ENCODE measurements around the gene SINHCAF. TPM values are rescaled to one million over a fixed set of nuclear protein-coding genes. Genes with fewer than 3 reads are reported as not detected.

SINHCAF gene
- total and polyA plus RNA-seq, 2 experiments from 2014 or later: 66.2 to 122 TPM

GRCh38 chr12:31315784-31316465, 10.0 kb downstream of the SINHCAF start:
- Histone ChIP-seq H3K9me2 (replicated peaks; ENCODE audit: insufficient read depth) (no peaks in the 10 kb centered on the region), H3K4me1 (ENCODE audit: insufficient read depth) (peaks cover 33% of the 10 kb centered on the region), H3K4me3 (no peak overlapping the region), H3K27ac (peak overlapping the region; percentile 5), H3K27me3 (no peaks in the 10 kb centered on the region), H3K36me3 (replicated peaks; ENCODE audit: insufficient read depth, low read depth) (no peaks in the 10 kb centered on the region), H3K9me3 (ENCODE audit: low read depth) (no peaks in the 10 kb centered on the region), H3K4me2 (peak overlapping the region; percentile 9), H2AFZ (no peak overlapping the region), H3K79me2 (peaks cover 100% of the 10 kb centered on the region), H4K20me1 (ENCODE audit: insufficient read depth, poor library complexity, severe bottlenecking) (peaks cover 50% of the 10 kb centered on the region)
- DNase-seq (ENCODE audit: low spot score): no peak
- 69% methylated on average over 7 of the region's 7 CpGs for WGBS (ENCODE audit: low lambda C conversion rate, missing lambda C conversion rate)
- TF ChIP-seq EZH2 (IDR thresholded peaks at IDR 0.05; ENCODE audit: borderline replicate concordance): no peak
- no peak for TF ChIP-seq CTCF (IDR thresholded peaks at IDR 0.05; ENCODE audit: poor library complexity)
- no peak for TF ChIP-seq EZH2phosphoT487 (IDR thresholded peaks at IDR 0.05; ENCODE audit: low read depth, severe bottlenecking, unreplicated experiment)

DNA sequence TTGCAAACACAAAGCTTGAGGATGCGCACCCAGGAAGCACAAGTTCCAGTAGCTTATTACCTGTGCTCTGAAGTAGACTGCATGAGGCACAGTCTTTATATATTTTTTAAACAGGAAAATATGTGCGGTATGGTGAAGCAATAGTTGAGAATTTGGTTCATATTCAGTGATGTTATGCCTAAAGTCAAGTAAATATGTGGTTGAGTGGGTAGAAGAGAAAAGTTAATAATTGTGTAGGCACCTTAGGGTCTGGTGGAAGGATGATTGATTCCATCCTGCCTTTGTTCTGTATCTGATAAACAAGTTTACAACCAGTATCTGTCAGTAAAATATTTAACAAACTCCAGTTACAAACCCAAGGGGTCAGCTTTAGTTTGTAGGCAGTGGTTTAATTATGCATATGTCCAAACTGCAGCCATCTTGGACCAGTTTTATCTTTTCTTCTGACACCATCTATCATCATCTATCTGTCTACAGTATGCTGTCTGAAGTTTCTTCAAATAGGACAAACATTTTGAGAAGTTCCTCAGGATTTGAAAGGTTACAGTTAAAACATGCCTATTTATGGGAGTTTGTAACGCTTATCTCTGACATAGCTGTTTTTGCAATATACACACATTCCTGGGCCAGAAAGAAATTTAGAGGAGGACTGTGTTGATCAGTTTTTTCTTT, 10.8 kb downstream of the SINHCAF start:
- Histone ChIP-seq H3K9me3 (ENCODE audit: low read depth) (no peaks in the 10 kb centered on the region), H3K4me2 (peak overlapping the region; percentile 9), H3K4me3 (no peak overlapping the region), H3K9me2 (replicated peaks; ENCODE audit: insufficient read depth) (no peaks in the 10 kb centered on the region), H3K36me3 (replicated peaks; ENCODE audit: insufficient read depth, low read depth) (no peaks in the 10 kb centered on the region), H4K20me1 (ENCODE audit: insufficient read depth, poor library complexity, severe bottlenecking) (peaks cover 43% of the 10 kb centered on the region), H3K27me3 (no peaks in the 10 kb centered on the region), H3K79me2 (peaks cover 100% of the 10 kb centered on the region), H3K4me1 (ENCODE audit: insufficient read depth) (peaks cover 26% of the 10 kb centered on the region), H2AFZ (no peak overlapping the region), H3K27ac (peak overlapping the region; percentile 5)
- no peak for DNase-seq (ENCODE audit: low spot score)
- WGBS (ENCODE audit: low lambda C conversion rate, missing lambda C conversion rate): 71% methylated on average over 3 of the region's 3 CpGs
- no peak for TF ChIP-seq EZH2phosphoT487 (IDR thresholded peaks at IDR 0.05; ENCODE audit: low read depth, severe bottlenecking, unreplicated experiment)
- TF ChIP-seq EZH2 (IDR thresholded peaks at IDR 0.05; ENCODE audit: borderline replicate concordance): no peak
- no peak for TF ChIP-seq CTCF (IDR thresholded peaks at IDR 0.05; ENCODE audit: poor library complexity)

DNA sequence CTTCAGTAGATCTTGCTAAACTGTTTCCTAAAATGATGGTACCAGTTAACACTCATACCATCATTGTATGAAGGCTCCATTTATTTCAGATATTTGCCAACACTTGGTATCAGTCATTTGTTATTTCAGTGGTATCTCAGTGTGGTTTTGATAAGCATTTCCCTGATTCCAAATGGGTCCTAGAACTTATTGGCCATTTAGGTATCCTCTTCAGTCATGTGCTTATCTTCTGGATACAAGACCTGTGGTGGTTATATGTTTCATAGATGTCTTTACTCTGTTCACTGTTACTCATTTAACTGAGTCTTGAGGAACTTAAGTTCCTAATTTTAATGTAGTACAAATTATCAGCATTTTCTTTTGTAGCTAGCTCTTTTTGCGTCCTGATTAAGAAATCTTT, 13.5 kb downstream of the SINHCAF start:
- H3K9me3 ChIP-seq (ENCODE audit: low read depth): no peaks in the 10 kb centered on the region
- H3K27me3 ChIP-seq: no peaks in the 10 kb centered on the region
- H3K4me2 ChIP-seq: no peak overlapping the region
- H3K4me1 ChIP-seq (ENCODE audit: insufficient read depth): peaks cover 17% of the 10 kb centered on the region
- peaks cover 100% of the 10 kb centered on the region for H3K79me2 ChIP-seq
- H3K27ac ChIP-seq: no peak overlapping the region
- H3K9me2 ChIP-seq (replicated peaks; ENCODE audit: insufficient read depth): no peaks in the 10 kb centered on the region
- H2AFZ ChIP-seq: no peak overlapping the region
- WGBS (ENCODE audit: low lambda C conversion rate, missing lambda C conversion rate): 92% methylated on average over 1 of the region's 1 CpG
- TF ChIP-seq CTCF (IDR thresholded peaks at IDR 0.05; ENCODE audit: poor library complexity): no peak
- TF ChIP-seq EZH2 (IDR thresholded peaks at IDR 0.05; ENCODE audit: borderline replicate concordance): no peak
- TF ChIP-seq EZH2phosphoT487 (IDR thresholded peaks at IDR 0.05; ENCODE audit: low read depth, severe bottlenecking, unreplicated experiment): no peak
- no peak overlapping the region for H3K4me3 ChIP-seq
- H3K36me3 ChIP-seq (replicated peaks; ENCODE audit: insufficient read depth, low read depth): no peaks in the 10 kb centered on the region
- DNase-seq (ENCODE audit: low spot score): no peak
- H4K20me1 ChIP-seq (ENCODE audit: insufficient read depth, poor library complexity, severe bottlenecking): peaks cover 29% of the 10 kb centered on the region
